Lower lobe of right lung (tissue), 2 donors: ENCODE data around the gene A1CF. TPM values are rescaled to one million over a fixed set of nuclear protein-coding genes. Genes with fewer than 3 reads are reported as not detected.

Experiments
- ATAC-seq, 2 donors: fragments of 200-7000 bp; cut with Tn5 transposase; one replicate each; pipeline ENCODE4 v1.9.1; 2020 to 2022; ENCODE audit warnings: mild to moderate bottlenecking in 2 of 2, moderate library complexity in 2 of 2
- DNase-seq: peaks from one replicate; pipeline ENCODE4 v3.0.0-alpha.2; 2020
- H3K27ac ChIP-seq: fragments of 200-600 bp; one replicate; pipeline ENCODE4 v1.8.0; 2022
- H3K27me3 ChIP-seq: fragments of 200-600 bp; one replicate; pipeline ENCODE4 v1.8.0; 2022; ENCODE audit warnings: low read depth
- H3K36me3 ChIP-seq: fragments of 200-600 bp; one replicate; pipeline ENCODE4 v1.8.0; 2022; ENCODE audit warnings: mild to moderate bottlenecking
- H3K4me1 ChIP-seq: fragments of 200-600 bp; one replicate; pipeline ENCODE4 v1.8.0; 2022
- H3K4me3 ChIP-seq: fragments of 200-600 bp; one replicate; pipeline ENCODE4 v1.8.0; 2022; ENCODE audit warnings: mild to moderate bottlenecking
- H3K9me3 ChIP-seq: fragments of 200-600 bp; one replicate; pipeline ENCODE4 v1.8.0; 2022
- CTCF ChIP-seq: fragments of 200-600 bp; IDR thresholded peaks from one replicate; pipeline ENCODE4 v1.8.0; 2022; ENCODE audit warnings: antibody characterized with exemption, mild to moderate bottlenecking
- intact Hi-C: fragments of 100-400 bp; cut with DNase I; formaldehyde crosslinking; loops from one replicate; pipeline ENCODE4 v1.11.0; 2022
- total RNA-seq: library from RNA; stranded (reverse); fragmentation: NEBNext Ultra II Directional; extraction: Animal tissue kit (Norgen Biotek cat#: 25700); gene quantifications from one replicate; pipeline ENCODE4 v1.2.1, GENCODE V29; 2021
- donor health status: DM: no; HTN: yes; CAD: no; lungs with severe emphysema.

A1CF gene
- total RNA-seq, 1 donor from 2014 or later = not detected

DNA sequence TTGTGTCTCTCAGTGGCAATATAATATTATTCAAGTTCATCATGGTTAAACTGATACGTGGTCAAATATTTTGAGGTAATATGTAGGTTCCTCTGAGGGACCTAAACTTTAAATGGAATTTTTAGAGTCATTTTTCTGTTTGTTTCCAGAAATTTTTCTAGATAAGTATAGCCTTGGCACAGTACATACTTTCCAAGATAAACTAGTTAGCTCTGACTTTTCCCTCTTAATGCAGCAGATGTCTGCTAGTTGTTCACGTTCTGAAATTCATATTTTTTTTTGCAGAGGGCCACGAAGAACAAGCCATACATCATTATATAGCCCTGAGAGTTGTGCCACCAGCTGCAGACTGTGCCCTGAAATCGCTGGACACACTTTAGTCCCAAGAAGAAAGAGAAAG is 61.6 kb downstream of the A1CF start:
- Histone ChIP-seq H3K4me1 (no peaks in the 10 kb centered on the region), H3K9me3 (no peaks in the 10 kb centered on the region), H3K36me3 (no peaks in the 10 kb centered on the region), H3K27me3 (no peaks in the 10 kb centered on the region), H3K4me3 (no peak overlapping the region), H3K27ac (no peak overlapping the region)
- TF ChIP-seq CTCF = no peak
- DNase-seq = no peak
- intact Hi-C loops = no loop called here
- no peak for ATAC-seq

DNA sequence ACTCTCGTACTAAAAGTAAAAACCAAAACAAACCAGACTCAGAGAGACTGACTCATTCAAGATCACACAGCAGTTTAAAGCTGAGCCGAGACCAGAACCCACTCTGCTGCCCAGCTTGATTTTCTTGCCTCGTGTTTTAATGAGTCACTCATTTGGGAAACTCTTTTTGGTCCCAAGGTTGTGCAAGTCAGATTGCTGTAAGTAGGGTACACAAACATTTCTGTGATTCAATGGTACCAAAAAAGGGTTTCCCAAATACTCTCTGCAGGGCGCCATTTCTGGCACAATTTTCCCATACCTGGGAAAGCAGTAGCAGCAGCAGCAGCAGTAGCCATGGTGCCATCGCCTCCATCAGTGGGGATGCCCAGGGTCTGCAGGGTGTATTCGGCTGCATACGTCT is 75.8 kb downstream of the A1CF start:
- H3K4me3 ChIP-seq = no peak overlapping the region
- H3K9me3 ChIP-seq = no peaks in the 10 kb centered on the region
- H3K27ac ChIP-seq = no peak overlapping the region
- peaks cover 9% of the 10 kb centered on the region for H3K4me1 ChIP-seq
- no peak for TF ChIP-seq CTCF
- intact Hi-C loops = no loop called here
- no peaks in the 10 kb centered on the region for H3K36me3 ChIP-seq
- ATAC-seq = no peak
- no peaks in the 10 kb centered on the region for H3K27me3 ChIP-seq
- no peak for DNase-seq

GRCh38 chr10:50807851-50808776 is 77.3 kb downstream of the A1CF start:
- no peaks in the 10 kb centered on the region for H3K9me3 ChIP-seq
- no peak for DNase-seq
- ATAC-seq = peak in 1 of 2 donors; percentile 59
- no peak overlapping the region for H3K4me3 ChIP-seq
- no peaks in the 10 kb centered on the region for H3K36me3 ChIP-seq
- peaks cover 9% of the 10 kb centered on the region for H3K4me1 ChIP-seq
- intact Hi-C loops = no loop called here
- H3K27me3 ChIP-seq = no peaks in the 10 kb centered on the region
- no peak overlapping the region for H3K27ac ChIP-seq
- TF ChIP-seq CTCF = no peak

- peak; percentile 80 to 87 for ATAC-seq
- intact Hi-C loops = no loop called here
- H3K36me3 ChIP-seq = no peaks in the 10 kb centered on the region
- H3K4me3 ChIP-seq = no peak overlapping the region
- H3K4me1 ChIP-seq = peaks cover 9% of the 10 kb centered on the region
- H3K27me3 ChIP-seq = no peaks in the 10 kb centered on the region
- no peak overlapping the region for H3K27ac ChIP-seq
- H3K9me3 ChIP-seq = no peaks in the 10 kb centered on the region
- no peak for DNase-seq
- no peak for TF ChIP-seq CTCF
These were observed 79.3 kb downstream of the A1CF start for GRCh38 chr10:50805981-50806622.

GRCh38 chr10:50799595-50799994 is 85.8 kb downstream of the A1CF start:
- DNase-seq = no peak
- no peak for ATAC-seq
- H3K27me3 ChIP-seq = no peaks in the 10 kb centered on the region
- H3K4me3 ChIP-seq = no peak overlapping the region
- intact Hi-C loops = no loop called here
- H3K4me1 ChIP-seq = no peaks in the 10 kb centered on the region
- no peak overlapping the region for H3K27ac ChIP-seq
- no peaks in the 10 kb centered on the region for H3K9me3 ChIP-seq
- TF ChIP-seq CTCF = no peak
- no peaks in the 10 kb centered on the region for H3K36me3 ChIP-seq
